ENCODE data around the gene DNAH14. TPM values are rescaled to one million over a fixed set of nuclear protein-coding genes. Genes with fewer than 3 reads are reported as not detected.

DNAH14 gene
- total RNA-seq, 2 experiments from 2014 or later = 0.27 to 0.34 TPM

DNA sequence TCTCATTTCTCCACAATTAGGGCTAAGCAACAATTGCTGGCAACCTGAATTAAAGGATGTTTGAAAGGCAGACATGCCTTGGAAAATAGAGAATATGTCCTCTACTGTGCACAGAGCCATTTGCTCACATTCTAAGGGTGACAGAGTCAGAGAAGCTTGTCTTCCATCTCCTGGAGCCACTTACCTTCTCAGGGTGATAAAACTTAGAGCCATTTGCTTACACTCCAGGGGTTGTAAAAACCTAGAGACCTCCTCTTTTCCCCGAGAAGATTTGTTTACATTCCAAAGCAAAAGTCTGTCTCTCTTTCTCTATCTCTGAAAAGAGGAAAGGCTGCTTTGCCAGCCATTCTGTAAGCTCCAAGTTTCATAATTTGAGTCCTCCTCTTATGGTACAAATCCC is 437.1 kb downstream of the DNAH14 start:
- ATAC-seq (ENCODE audit: poor library complexity) = no peak
- Mint-ChIP-seq H3K4me3 (no peak overlapping the region), H3K4me1 (ENCODE audit: low read depth) (no peaks in the 10 kb centered on the region), H3K9me3 (no peaks in the 10 kb centered on the region), H3K27me3 (peaks cover 17% of the 10 kb centered on the region), H3K27ac (no peak overlapping the region), H3K36me3 (ENCODE audit: low read depth) (no peaks in the 10 kb centered on the region)
- no peak for DNase-seq
- H3K36me3 ChIP-seq (ENCODE audit: insufficient read depth, low read length) = no peaks in the 10 kb centered on the region
- no peak overlapping the region for H3K4me3 ChIP-seq (ENCODE audit: low read length)
- H3K9me3 ChIP-seq (ENCODE audit: control insufficient read depth in 1 of 2, insufficient read depth in 1 of 2, low read length in 2 of 2) = no peaks in the 10 kb centered on the region
- H3K27ac ChIP-seq (ENCODE audit: low read depth in 1 of 2, low read length in 2 of 2) = no peak overlapping the region
- intact Hi-C loops (cut with DNase I, micrococcal nuclease) = no loop called here
- H3K27me3 ChIP-seq (ENCODE audit: control insufficient read depth in 1 of 2, insufficient read depth in 2 of 2, low read length in 2 of 2) = no peaks in the 10 kb centered on the region
- POLR2A ChIA-PET = no interaction called here
- CTCF ChIA-PET = no interaction called here
- TF ChIP-seq, protein P1, sequence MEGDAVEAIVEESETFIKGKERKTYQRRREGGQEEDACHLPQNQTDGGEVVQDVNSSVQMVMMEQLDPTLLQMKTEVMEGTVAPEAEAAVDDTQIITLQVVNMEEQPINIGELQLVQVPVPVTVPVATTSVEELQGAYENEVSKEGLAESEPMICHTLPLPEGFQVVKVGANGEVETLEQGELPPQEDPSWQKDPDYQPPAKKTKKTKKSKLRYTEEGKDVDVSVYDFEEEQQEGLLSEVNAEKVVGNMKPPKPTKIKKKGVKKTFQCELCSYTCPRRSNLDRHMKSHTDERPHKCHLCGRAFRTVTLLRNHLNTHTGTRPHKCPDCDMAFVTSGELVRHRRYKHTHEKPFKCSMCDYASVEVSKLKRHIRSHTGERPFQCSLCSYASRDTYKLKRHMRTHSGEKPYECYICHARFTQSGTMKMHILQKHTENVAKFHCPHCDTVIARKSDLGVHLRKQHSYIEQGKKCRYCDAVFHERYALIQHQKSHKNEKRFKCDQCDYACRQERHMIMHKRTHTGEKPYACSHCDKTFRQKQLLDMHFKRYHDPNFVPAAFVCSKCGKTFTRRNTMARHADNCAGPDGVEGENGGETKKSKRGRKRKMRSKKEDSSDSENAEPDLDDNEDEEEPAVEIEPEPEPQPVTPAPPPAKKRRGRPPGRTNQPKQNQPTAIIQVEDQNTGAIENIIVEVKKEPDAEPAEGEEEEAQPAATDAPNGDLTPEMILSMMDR (IDR thresholded peaks at IDR 0.05) = no peak
- no peaks in the 10 kb centered on the region for H3K4me1 ChIP-seq (ENCODE audit: insufficient read depth, low read length)

DNA sequence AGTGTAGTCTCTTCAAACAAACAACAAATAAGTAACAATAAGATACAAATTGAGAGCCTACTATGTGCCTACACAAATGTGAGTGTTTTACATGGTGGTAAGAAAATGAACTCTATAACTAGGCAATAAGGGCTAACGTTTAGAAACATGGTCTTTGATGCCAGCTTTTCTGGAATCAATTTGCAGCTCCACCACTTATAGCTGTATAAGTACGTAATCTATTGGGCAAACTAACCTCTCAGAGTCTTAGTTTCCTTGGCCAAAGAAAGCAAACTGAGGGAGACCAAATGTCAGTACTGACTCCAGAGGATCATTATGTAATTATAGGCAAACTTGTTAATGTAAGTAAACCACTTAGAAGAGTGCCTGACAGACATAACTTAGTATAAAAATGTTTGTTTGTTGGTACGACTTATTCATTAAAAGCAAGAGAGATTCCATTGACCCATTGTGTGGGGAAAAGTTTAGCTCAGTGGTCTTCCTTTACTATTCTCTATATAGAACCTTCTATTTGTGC is 438.6 kb downstream of the DNAH14 start:
- Mint-ChIP-seq H3K4me1 (ENCODE audit: low read depth) (no peaks in the 10 kb centered on the region), H3K27ac (no peak overlapping the region), H3K4me3 (no peak overlapping the region), H3K27me3 (peaks cover 17% of the 10 kb centered on the region), H3K36me3 (ENCODE audit: low read depth) (no peaks in the 10 kb centered on the region), H3K9me3 (no peaks in the 10 kb centered on the region)
- ATAC-seq (ENCODE audit: poor library complexity) = no peak
- no peaks in the 10 kb centered on the region for H3K27me3 ChIP-seq (ENCODE audit: control insufficient read depth in 1 of 2, insufficient read depth in 2 of 2, low read length in 2 of 2)
- CTCF ChIA-PET = no interaction called here
- H3K4me1 ChIP-seq (ENCODE audit: insufficient read depth, low read length) = no peaks in the 10 kb centered on the region
- intact Hi-C loops (cut with DNase I, micrococcal nuclease) = no loop called here
- no peak overlapping the region for H3K27ac ChIP-seq (ENCODE audit: low read depth in 1 of 2, low read length in 2 of 2)
- TF ChIP-seq, protein P1 (IDR thresholded peaks at IDR 0.05) = no peak
- POLR2A ChIA-PET = no interaction called here
- no peak for DNase-seq
- H3K36me3 ChIP-seq (ENCODE audit: insufficient read depth, low read length) = no peaks in the 10 kb centered on the region
- H3K4me3 ChIP-seq (ENCODE audit: low read length) = no peak overlapping the region
- H3K9me3 ChIP-seq (ENCODE audit: control insufficient read depth in 1 of 2, insufficient read depth in 1 of 2, low read length in 2 of 2) = no peaks in the 10 kb centered on the region

DNA sequence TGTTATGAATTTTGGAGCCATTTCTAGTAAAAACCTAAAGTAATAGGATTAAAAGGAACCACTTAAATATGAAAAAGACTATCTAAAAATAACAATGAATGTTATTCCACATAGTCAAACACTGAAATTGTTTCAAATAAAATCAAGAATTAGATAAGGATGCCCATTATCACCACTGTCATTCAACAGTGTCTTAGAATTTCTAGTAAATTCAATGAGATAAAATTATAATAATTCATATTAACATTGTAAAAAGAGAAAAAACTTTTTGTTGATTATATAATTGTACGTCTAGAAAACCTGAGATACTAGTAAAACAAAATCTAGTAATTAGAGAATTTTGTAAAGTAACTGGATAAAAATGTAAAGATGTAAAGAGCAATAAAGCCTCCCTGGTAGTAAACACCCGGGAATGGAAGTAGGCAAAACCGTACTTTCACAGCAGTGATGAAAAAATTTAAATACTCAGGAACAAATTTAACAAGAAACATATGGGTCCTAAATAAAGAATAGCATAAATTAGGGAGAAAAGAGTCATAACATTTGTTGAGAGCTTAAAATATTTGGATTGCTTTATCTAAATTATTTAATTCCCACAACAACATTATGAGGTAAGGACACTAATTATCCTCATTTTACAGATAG is 442.0 kb downstream of the DNAH14 start:
- intact Hi-C loops (cut with DNase I, micrococcal nuclease) = no loop called here
- TF ChIP-seq, protein P1 (IDR thresholded peaks at IDR 0.05) = no peak
- Histone ChIP-seq H3K9me3 (ENCODE audit: control insufficient read depth in 1 of 2, insufficient read depth in 1 of 2, low read length in 2 of 2) (no peaks in the 10 kb centered on the region), H3K36me3 (ENCODE audit: insufficient read depth, low read length) (no peaks in the 10 kb centered on the region), H3K27me3 (ENCODE audit: control insufficient read depth in 1 of 2, insufficient read depth in 2 of 2, low read length in 2 of 2) (no peaks in the 10 kb centered on the region), H3K4me1 (ENCODE audit: insufficient read depth, low read length) (no peaks in the 10 kb centered on the region), H3K4me3 (ENCODE audit: low read length) (no peak overlapping the region), H3K27ac (ENCODE audit: low read depth in 1 of 2, low read length in 2 of 2) (no peak overlapping the region)
- H3K4me3 Mint-ChIP-seq = no peak overlapping the region
- ATAC-seq (ENCODE audit: poor library complexity) (no peak), DNase-seq (no peak)
- no peaks in the 10 kb centered on the region for H3K36me3 Mint-ChIP-seq (ENCODE audit: low read depth)
- POLR2A ChIA-PET = no interaction called here
- CTCF ChIA-PET = no interaction called here
- H3K27ac Mint-ChIP-seq = no peak overlapping the region
- no peaks in the 10 kb centered on the region for H3K9me3 Mint-ChIP-seq
- H3K27me3 Mint-ChIP-seq = peaks cover 10% of the 10 kb centered on the region
- H3K4me1 Mint-ChIP-seq (ENCODE audit: low read depth) = no peaks in the 10 kb centered on the region

Data from CD4-positive, alpha-beta T cell (primary cell).